H1 (cell line): ENCODE measurements around the gene CHST2. TPM values are rescaled to one million over a fixed set of nuclear protein-coding genes. Genes with fewer than 3 reads are reported as not detected.
"Not testable (repeated sequence)": the region's sequence is repeated elsewhere in the genome, so short reads cannot be mapped to it uniquely, and the experiment has no call there.

Experiments used
- CTCF ChIA-PET: fragments of 300-600 bp; sonication (Branson Sonifier 250); formaldehyde crosslinking; loops from one replicate; lab custom pipeline; 2021; ENCODE audit not compliant: partially characterized antibody; lab: Charles Lee
- POLR2A ChIA-PET: fragments of 300-600 bp; sonication (Branson Sonifier 250); formaldehyde crosslinking; loops from one replicate; lab custom pipeline; 2021; ENCODE audit warnings: inconsistent platforms; ENCODE audit not compliant: partially characterized antibody; lab: Charles Lee
- DNase-seq, 2 experiments: peaks; one replicate each; pipeline versions ENCODE4 v3.0.0 to v3.0.0-alpha.2; 2010 to 2022; ENCODE audit warnings: low spot score in 2 of 2, low read depth in 1 of 2, mixed read lengths in 1 of 2
- FAIRE-seq: peaks from 2 replicates; lab custom pipeline; 2011; peaks lifted over from hg19 to GRCh38; lab: Jason Lieb, UNC
- H2AFZ ChIP-seq: 2 replicates; pipeline ENCODE4 v1.8.1; 2012; ENCODE audit warnings: low read length, inconsistent platforms
- H2AK5ac ChIP-seq: 2 replicates; pipeline ENCODE4 v1.6.1; 2013; ENCODE audit warnings: low read depth, low read length
- H2BK120ac ChIP-seq: replicated peaks from 2 replicates; pipeline ENCODE3; 2013; ENCODE audit warnings: low read depth, low read length, inconsistent platforms
- H2BK12ac ChIP-seq: 2 replicates; pipeline ENCODE4 v1.6.1; 2013; ENCODE audit warnings: low read depth, low read length
- H2BK15ac ChIP-seq: 2 replicates; pipeline ENCODE4 v1.6.1; 2013; ENCODE audit warnings: low read length
- H2BK20ac ChIP-seq: 2 replicates; pipeline ENCODE4 v1.6.1; 2013; ENCODE audit warnings: low read length
- H2BK5ac ChIP-seq: 2 replicates; pipeline ENCODE4 v1.6.1; 2013; ENCODE audit warnings: low read depth, low read length
- H3K14ac ChIP-seq: 2 replicates; pipeline ENCODE4 v1.6.1; 2013; ENCODE audit warnings: inconsistent platforms; ENCODE audit not compliant: insufficient read length
- H3K18ac ChIP-seq: 2 replicates; pipeline ENCODE4 v1.6.1; 2013; ENCODE audit warnings: low read length; ENCODE audit errors: extremely low read depth
- H3K23ac ChIP-seq: 2 replicates; pipeline ENCODE4 v1.6.1; 2013; ENCODE audit warnings: inconsistent platforms; ENCODE audit not compliant: insufficient read length
- H3K23me2 ChIP-seq: 2 replicates; pipeline ENCODE4 v1.6.1; 2013; ENCODE audit warnings: low read depth, low read length
- H3K27ac ChIP-seq: 2 replicates; pipeline ENCODE4 v1.6.1; 2011; ENCODE audit warnings: low read depth, low read length, inconsistent platforms
- H3K27me3 ChIP-seq, 4 experiments: replicated peaks in 1 of 4; 1 replicate in 1 of 4; 2 replicates in 3 of 4; pipeline versions ENCODE4 v1.6.1 to v1.8.1; 2011 to 2013; ENCODE audit warnings: low read length in 3 of 4, mild to moderate bottlenecking in 3 of 4, inconsistent platforms in 2 of 4, mixed read lengths in 2 of 4, moderate library complexity in 1 of 4; ENCODE audit not compliant: control insufficient read depth in 3 of 4, insufficient read depth in 3 of 4; ENCODE audit errors: extremely low read depth in 1 of 4
- H3K36me3 ChIP-seq, 4 experiments: 2 replicates each; pipeline versions ENCODE4 v1.6.1 to v1.8.1; 2011 to 2013; ENCODE audit warnings: mild to moderate bottlenecking in 4 of 4, low read length in 3 of 4, moderate library complexity in 2 of 4, control low read depth in 1 of 4, inconsistent platforms in 1 of 4; ENCODE audit not compliant: insufficient read depth in 4 of 4, control insufficient read depth in 2 of 4
- H3K4ac ChIP-seq: replicated peaks from 2 replicates; pipeline ENCODE3; 2013; ENCODE audit warnings: low read length, low read depth, mixed read lengths, inconsistent platforms; ENCODE audit not compliant: insufficient read length
- H3K4me1 ChIP-seq, 4 experiments: replicated peaks in 1 of 4; 1 replicate in 1 of 4; 2 replicates in 3 of 4; pipeline versions ENCODE4 v1.6.1 to v1.8.1; 2011 to 2013; ENCODE audit warnings: low read length in 3 of 4, inconsistent platforms in 2 of 4, mixed read lengths in 1 of 4; ENCODE audit not compliant: insufficient read depth in 4 of 4, control insufficient read depth in 3 of 4
- H3K4me2 ChIP-seq, 2 experiments: 2 replicates each; pipeline versions ENCODE4 v1.6.1 to v1.8.1; 2011 to 2013; ENCODE audit warnings: low read depth in 2 of 2, low read length in 2 of 2, control low read depth in 1 of 2, inconsistent platforms in 1 of 2, mild to moderate bottlenecking in 1 of 2; ENCODE audit not compliant: insufficient read depth in 1 of 2
- H3K4me3 ChIP-seq, 4 experiments: fragments of 200-600, 300-600 bp in 1 of 4; sonication (generic), shearing (Covaris generic), sonication (Bioruptor Twin) in 1 of 4; 2 replicates each; pipeline versions ENCODE4 v1.5.1 to v1.8.1; 2011 to 2016; ENCODE audit warnings: low read length in 4 of 4, low read depth in 3 of 4, control low read depth in 2 of 4, inconsistent platforms in 2 of 4, mild to moderate bottlenecking in 2 of 4, mixed read lengths in 1 of 4, moderate library complexity in 1 of 4; ENCODE audit not compliant: insufficient read depth in 2 of 4; ENCODE audit errors: extremely low read depth in 1 of 4
- H3K56ac ChIP-seq: replicated peaks from 2 replicates; pipeline ENCODE3; 2013; ENCODE audit warnings: low read depth, mild to moderate bottlenecking, mixed read lengths, low read length, inconsistent platforms; ENCODE audit not compliant: insufficient read length
- H3K79me1 ChIP-seq: 2 replicates; pipeline ENCODE4 v1.6.1; 2013; ENCODE audit warnings: low read depth, low read length, control low read depth
- H3K79me2 ChIP-seq, 2 experiments: 2 replicates each; pipeline versions ENCODE4 v1.6.1 to v1.8.1; 2012 to 2013; ENCODE audit warnings: low read length in 2 of 2, mild to moderate bottlenecking in 2 of 2, inconsistent platforms in 1 of 2; ENCODE audit not compliant: insufficient read depth in 2 of 2, control insufficient read depth in 1 of 2
- H3K9ac ChIP-seq, 4 experiments: replicated peaks in 1 of 4; 1 replicate in 1 of 4; 2 replicates in 3 of 4; pipeline versions ENCODE4 v1.6.1 to v1.8.1; 2011 to 2013; ENCODE audit warnings: low read depth in 3 of 4, low read length in 3 of 4, control low read depth in 2 of 4, mild to moderate bottlenecking in 2 of 4, moderate library complexity in 2 of 4, inconsistent platforms in 1 of 4; ENCODE audit errors: extremely low read depth in 1 of 4
- H3K9me3 ChIP-seq, 2 experiments: 2 replicates each; pipeline versions ENCODE4 v1.6.1 to v1.8.1; 2012 to 2013; ENCODE audit warnings: mild to moderate bottlenecking in 2 of 2, moderate library complexity in 2 of 2, control low read depth in 1 of 2, inconsistent platforms in 1 of 2, low read depth in 1 of 2, low read length in 1 of 2, mixed read lengths in 1 of 2; ENCODE audit not compliant: insufficient read depth in 2 of 2
- H4K20me1 ChIP-seq, 2 experiments: replicated peaks in 1 of 2; 2 replicates each; pipeline versions ENCODE3 to v1.8.1; 2011 to 2013; ENCODE audit warnings: inconsistent platforms in 2 of 2, low read length in 2 of 2, mild to moderate bottlenecking in 1 of 2; ENCODE audit not compliant: insufficient read depth in 2 of 2, control insufficient read depth in 1 of 2
- H4K5ac ChIP-seq: 2 replicates; pipeline ENCODE4 v1.6.1; 2013; ENCODE audit warnings: low read length, low read depth, mixed read lengths, inconsistent platforms; ENCODE audit not compliant: insufficient read length
- H4K8ac ChIP-seq: 2 replicates; pipeline ENCODE4 v1.8.0; 2013; ENCODE audit warnings: mild to moderate bottlenecking, moderate library complexity, low read length, inconsistent platforms; ENCODE audit not compliant: insufficient read depth; ENCODE audit errors: extremely low read depth
- H4K91ac ChIP-seq: replicated peaks from 2 replicates; pipeline ENCODE3; 2013; ENCODE audit warnings: low read length, mixed read lengths, inconsistent platforms; ENCODE audit not compliant: insufficient read length
- WGBS, 2 experiments: shearing (Covaris generic) in 1 of 2; methylation state at CpG; one replicate each; pipeline versions ENCODE4 v1.1.6 to v1.1.7; 2013 to 2015; ENCODE audit warnings: low lambda C conversion rate in 2 of 2, mixed read lengths in 2 of 2, inconsistent platforms in 1 of 2, low coverage in 1 of 2, missing lambda C conversion rate in 1 of 2; ENCODE audit not compliant: insufficient replicate concordance in 2 of 2, insufficient coverage in 1 of 2, insufficient read length in 1 of 2; ENCODE audit errors: extremely low coverage in 1 of 2, missing lambda C conversion rate in 1 of 2; 5-methylcytosine and 5-hydroxymethylcytosine counted together
- polyA plus RNA-seq, 7 experiments: library from polyadenylated mRNA; depleted of rRNA in 3 of 7; stranded (reverse) in 5 of 7; unstranded in 2 of 7; fragments of >200 nt in 5 of 7; fragments of 200-250 nt in 2 of 7; gene quantifications; 1 replicate in 5 of 7; 2 replicates in 1 of 7; 4 replicates in 1 of 7; pipeline versions ENCODE4 v1.2.1 to v1.2.3, GENCODE V29; 2011 to 2013; ENCODE audit warnings: missing spikeins in 2 of 7, mixed read lengths in 2 of 7
- total RNA-seq: library from RNA; stranded (reverse); fragmentation: NEBNext Ultra II Directional; extraction: Animal tissue kit (Norgen Biotek cat#: 25700); gene quantifications from 2 replicates; pipeline ENCODE4 v1.2.1, GENCODE V29; 2021

Gene CHST2
- total and polyA plus RNA-seq, 2 of the 8 experiments (the other 6 are each of a cell fraction or from before 2014, with no cell fraction given) = 3.2 to 15.1 TPM

DNA sequence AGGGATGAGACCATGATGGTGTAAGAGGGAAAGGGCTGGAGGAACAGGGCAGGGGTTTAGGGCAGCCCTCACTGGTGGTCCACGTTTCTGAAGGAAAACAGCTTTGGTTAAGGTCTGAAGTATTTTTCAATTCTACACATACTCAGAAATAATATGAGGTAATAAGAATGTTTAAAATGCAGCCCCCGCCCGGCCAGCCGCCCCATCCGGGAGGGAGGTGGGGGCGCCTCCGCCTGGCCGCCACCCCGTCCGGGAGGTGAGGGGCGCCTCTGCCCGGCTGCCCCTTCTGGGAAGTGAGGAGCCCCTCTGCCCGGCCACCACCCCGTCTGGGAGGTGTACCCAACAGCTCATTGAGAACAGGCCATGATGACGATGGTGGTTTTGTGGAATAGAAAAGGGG is 46.0 kb upstream of the CHST2 start:
- H3K4me3 ChIP-seq, H3K27me3 ChIP-seq, H3K23ac ChIP-seq, H2BK15ac ChIP-seq, CTCF ChIA-PET, H2BK120ac ChIP-seq, H4K20me1 ChIP-seq, FAIRE-seq, H4K5ac ChIP-seq, H3K9me3 ChIP-seq, H3K79me1 ChIP-seq, H3K18ac ChIP-seq, H4K8ac ChIP-seq, POLR2A ChIA-PET, H2BK20ac ChIP-seq, H3K4ac ChIP-seq, H2AK5ac ChIP-seq, H3K56ac ChIP-seq, H3K23me2 ChIP-seq, H3K9ac ChIP-seq, H2AFZ ChIP-seq, H3K36me3 ChIP-seq, H2BK12ac ChIP-seq, H3K4me2 ChIP-seq, H2BK5ac ChIP-seq, H3K4me1 ChIP-seq, DNase-seq, H4K91ac ChIP-seq, H3K27ac ChIP-seq, H3K79me2 ChIP-seq, H3K14ac ChIP-seq: not testable (repeated sequence)
- WGBS, 2 experiments = 92% methylated on average over 7 of the region's 15 CpGs; no CpG with 5 or more reads in 1 of the 2 experiments

DNA sequence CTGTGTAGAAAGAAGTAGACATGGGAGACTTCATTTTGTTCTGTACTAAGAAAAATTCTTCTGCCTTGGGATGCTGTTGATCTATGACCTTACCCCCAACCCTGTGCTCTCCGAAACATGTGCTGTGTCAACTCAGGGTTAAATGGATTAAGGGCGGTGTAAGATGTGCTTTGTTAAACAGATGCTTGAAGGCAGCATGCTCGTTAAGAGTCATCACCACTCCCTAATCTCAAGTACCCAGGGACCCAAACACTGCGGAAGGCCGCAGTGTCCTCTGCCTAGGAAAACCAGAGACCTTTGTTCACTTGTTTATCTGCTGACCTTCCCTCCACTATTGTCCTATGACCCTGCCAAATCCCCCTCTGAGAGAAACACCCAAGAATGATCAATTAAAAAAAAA is 45.6 kb upstream of the CHST2 start:
- H3K36me3 ChIP-seq, H3K27ac ChIP-seq, H3K56ac ChIP-seq, DNase-seq, H4K8ac ChIP-seq, H3K18ac ChIP-seq, H3K23ac ChIP-seq, H3K4me1 ChIP-seq, H3K4me2 ChIP-seq, H2AFZ ChIP-seq, H3K9ac ChIP-seq, FAIRE-seq, H2BK20ac ChIP-seq, H3K4ac ChIP-seq, H2AK5ac ChIP-seq, H2BK15ac ChIP-seq, H4K20me1 ChIP-seq, H3K27me3 ChIP-seq, H2BK120ac ChIP-seq, H3K9me3 ChIP-seq, H2BK12ac ChIP-seq, H2BK5ac ChIP-seq, H3K23me2 ChIP-seq, H3K79me2 ChIP-seq, H3K14ac ChIP-seq, H3K79me1 ChIP-seq, H4K91ac ChIP-seq, H3K4me3 ChIP-seq, H4K5ac ChIP-seq: not testable (repeated sequence)
- ChIA-PET POLR2A (interaction anchor here (1.0 kb wide), 1 partner anchor 9 kb away, joined by 5 read pairs; no protein-coding TSS in a partner anchor), CTCF (interaction anchor here (0.6 kb wide), 1 partner anchor 17 kb away, joined by 3 read pairs; no protein-coding TSS in a partner anchor)
- 85% methylated on average over 5 of the region's 5 CpGs; no CpG with 5 or more reads in 1 of the 2 experiments for WGBS, 2 experiments
